Inferior parietal cortex (tissue), 1 donor: ENCODE results near the gene RIC8B.

Experiments used
- DNase-seq: peaks from one replicate; pipeline ENCODE4 v3.0.0-alpha.2; 2016; ENCODE audit errors: extremely low spot score

RIC8B gene

DNA sequence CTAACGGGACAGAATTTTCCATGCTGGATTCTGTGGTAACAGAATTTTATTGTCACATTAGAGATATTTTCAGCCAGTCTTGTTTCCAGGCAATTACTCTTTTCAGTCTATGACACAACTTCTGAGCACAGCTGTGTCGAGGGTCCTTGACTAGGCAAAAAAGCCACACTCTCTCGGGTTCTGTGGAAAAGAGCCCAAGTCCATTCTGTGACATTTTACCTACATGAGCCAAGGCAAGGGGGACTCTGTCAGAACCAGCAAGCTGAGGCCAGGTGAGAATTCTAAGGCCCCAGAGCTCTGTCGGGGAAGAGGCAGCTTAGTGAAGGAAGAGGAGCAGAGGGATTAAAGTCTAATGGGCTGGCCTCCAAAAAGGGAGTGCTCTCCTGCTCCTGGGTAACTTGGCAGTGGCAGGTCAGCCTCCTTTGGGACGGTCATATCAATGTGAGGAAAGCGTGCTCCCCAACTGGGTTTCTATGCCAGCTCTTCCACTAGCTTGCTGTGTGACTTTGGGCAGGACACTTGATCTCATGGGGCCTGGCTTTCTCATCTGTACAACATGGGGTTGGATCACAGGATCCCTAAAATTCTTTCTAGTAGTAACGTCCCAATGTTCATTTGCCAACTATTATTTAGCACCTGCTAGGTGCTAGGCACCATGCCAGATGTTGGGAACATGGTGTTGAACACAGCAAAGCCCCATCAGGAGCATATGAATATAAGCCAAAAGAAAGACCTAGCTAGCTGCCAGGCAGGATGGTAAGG, 16.0 kb upstream of the RIC8B start:
- no peak for DNase-seq

DNA sequence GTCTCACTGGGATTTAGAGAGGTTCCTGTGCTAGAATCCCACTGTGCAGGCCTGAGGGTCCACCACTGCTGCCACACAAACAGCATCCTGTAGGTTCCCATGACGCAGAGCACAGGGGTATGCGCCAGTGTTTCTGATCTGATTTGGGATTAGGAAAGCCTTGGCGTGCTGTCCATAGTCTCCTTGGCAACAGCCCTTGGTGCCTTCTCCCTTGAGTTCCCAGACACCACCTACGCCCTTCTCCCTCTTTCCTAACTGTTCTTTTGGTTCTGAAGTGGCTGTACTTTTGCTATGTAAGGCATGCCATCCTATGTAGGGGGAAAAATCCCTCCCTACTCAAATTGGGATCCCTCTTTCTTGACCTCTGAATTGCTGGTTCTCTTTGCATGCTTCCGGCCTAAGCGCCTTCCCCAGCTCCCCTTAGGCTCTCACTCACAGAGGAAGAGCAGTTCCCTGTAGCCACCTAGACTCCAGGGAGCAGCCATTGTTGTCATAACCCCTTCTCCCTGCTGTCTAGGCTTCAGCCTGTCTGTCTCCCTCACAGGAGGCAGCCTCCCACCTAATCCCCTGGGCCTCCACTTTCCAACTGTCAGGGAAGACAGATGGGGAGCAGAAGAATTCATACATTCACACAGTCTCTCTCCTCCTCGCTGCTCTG, 14.8 kb upstream of the RIC8B start:
- DNase-seq: peak; percentile 50

DNA sequence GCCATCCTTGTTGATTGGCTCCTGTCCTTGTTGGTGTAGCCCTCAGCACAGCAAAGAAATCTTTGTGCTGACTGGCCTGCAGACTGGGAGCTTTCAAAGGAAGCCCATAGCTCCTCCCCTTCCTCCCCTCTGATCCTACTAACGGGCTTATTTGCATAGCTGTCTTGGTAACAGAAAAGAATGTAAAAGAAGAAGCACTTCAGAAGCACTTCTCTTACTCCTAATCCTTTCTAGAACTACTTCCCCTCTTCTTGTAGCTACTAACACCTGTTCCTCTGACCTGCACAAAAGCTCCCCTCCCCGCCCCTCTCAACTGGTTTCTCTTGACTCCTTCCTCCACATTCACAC, 14.3 kb upstream of the RIC8B start:
- DNase-seq: peak; percentile 35

DNA sequence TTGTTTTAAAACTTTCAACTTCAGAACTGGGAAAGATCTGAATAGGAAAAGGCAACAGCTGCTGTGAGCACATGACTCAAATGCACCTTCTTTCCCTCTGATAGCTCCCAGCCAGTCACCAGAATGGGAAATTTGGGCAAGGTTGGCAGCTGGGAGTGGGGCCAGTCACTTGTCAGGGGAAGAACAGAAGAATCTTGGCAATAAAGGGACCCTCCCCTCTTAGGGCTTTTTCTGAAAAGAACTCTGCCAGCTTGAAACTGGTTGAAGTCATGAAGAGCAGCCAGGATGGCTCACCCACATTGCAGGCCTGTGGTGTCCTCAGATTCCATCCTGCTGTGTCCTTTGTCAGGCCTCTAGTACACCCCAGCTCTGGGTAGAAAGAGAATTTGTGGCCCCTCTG, 10.3 kb upstream of the RIC8B start:
- no peak for DNase-seq

DNA sequence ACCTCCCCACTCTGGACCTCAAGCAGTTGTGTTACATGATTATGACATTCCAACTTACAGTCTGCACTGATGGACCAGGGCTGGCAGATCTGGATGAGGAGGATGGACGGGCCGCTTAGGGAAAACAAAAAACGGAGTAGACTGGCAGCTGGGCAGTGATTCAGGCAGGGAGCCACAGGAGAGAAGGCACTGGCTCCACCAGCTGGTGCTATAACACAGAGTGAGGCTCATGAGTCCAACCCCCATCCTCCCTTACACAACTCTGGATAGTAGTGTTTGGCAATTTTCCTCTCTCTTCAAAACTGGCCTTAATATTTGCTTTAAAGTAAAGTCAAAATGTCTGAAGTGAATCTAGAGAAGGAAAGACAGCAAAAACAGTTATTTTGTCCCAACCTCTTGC, 9.7 kb upstream of the RIC8B start:
- DNase-seq: no peak

DNA sequence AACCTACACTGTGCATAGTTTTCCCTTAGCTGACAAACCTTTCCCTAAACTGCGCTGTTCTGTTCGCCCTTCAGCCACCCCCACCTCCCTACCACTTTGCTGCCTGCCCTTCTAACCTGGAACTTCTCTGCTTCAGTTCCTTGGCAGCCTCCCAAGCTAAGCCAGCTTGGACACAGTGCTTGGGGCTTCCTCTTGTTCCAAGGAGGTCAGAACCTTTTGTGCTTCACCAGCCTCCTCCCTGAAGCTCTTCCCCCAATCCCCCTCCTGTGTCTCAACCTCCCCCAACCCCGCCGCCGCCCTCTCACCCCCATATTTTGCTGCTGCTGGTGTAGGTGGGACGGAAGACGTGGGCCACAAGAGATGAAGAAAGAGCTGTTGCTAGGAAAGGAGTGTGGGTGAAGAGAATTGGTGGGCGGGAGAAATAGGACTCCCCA, 8.1 kb upstream of the RIC8B start:
- no peak for DNase-seq

DNA sequence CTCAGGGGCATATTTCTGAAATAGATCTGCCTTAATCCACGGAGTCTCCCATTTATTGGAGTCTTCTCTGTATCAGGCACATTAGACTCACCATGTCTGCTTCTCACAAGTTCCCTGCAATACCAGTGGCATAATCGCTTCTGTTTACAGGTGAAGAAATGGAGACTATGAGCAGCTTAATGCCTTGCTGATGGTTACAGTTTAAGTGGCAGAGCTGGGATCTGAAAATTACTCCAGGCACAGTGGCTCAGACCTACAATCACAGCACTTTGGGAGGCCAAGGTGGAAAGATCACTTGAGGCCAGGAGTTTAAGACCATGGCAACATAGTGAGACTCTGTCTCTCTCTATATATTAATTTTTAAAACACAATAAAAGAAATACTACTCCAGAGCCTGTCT, 7.3 kb upstream of the RIC8B start:
- no peak for DNase-seq

DNA sequence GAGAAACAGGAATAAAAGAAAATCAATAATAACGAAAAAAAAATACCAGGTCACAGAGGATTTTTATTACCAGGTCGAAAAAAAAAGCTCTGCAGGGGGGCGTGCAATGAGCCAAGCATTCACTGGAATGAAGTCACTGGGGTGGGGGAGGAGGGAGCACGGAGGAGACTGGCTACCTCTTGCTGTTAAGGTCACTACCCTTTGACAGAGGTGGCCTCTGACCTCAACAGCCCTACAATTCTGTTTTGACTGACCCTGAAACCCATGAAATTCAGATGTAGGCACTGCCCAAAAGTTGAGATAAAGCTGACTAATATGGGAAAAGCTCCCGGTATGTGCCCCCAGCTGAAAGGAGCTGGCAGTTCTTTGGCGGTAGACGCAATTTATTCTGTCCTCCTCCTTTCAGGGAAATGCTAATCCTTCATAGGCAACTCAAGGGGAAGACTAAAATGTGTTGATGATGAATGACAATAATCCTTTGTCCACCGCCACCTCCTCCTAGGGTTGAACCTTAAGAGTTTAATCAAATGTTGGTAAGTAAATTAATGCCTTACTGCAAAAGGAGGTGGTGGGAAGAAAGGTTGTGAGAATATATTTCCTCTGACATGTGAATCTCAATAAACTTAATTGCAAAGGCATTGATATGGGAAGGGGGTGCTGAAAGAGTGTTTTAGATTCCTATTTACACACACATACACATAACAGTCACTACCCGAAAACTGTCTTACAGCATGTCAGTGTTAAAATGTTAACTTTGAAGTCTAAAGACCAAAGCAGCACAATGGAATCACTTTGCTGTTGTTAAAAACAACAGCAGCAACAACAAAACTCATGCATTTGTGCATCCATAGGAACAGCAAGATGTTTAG, 6.3 kb upstream of the RIC8B start:
- DNase-seq: no peak

DNA sequence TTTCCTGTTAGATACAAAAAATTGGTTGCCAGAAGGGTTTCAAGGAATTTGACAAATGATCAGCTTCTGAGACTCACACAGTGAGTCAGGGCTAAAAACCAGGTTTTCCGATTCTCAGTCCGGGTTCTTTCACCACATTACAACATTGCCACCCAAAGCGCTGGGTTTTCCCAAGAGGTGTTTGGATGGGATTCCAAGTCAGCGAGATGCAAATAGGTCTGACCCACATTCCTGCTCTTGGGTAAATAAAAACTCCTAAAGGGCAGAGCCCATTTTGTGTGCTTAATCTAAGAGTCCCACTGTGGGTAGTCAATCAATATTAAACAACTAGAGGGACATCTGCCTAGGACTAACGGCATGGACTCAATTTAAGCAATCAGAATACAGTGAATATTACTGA, 5.4 kb upstream of the RIC8B start:
- DNase-seq: no peak

DNA sequence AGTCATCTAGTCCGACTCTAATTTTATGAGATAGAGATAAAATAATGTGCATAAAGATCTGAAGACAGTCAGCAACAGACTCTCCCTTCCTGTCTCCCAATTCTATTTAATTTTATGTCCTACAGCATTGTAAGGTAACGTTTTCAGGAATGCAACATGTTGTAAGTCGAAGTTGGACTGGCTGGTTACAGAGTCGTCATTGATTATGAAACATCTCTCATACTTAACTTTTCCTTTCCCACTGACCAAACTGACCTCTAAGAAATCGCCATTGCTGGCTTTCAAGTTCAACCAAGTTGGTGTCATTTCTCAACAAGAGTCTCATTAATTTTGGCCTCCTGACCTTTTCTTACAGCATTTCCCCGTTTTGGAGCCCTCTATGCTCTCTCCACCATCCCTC, 4.9 kb upstream of the RIC8B start:
- no peak for DNase-seq

DNA sequence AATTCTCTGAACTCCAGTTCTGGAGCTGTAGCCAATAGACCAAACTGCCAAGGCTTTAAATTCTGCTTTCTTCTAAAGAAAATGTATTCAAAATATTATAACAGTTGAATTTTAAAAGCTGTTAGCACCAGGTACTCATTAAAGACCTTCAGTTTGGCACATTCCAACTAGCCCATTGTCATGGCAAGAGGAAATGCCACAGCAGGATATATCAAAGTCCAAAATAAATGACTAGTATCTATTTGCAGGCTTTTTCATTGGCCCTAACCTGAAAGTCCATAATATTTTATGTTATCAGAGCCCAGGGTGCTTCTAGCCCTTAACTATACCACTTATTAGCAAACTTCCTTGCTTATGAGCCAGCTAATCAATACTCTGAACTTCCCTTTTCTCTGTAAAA, 3.1 kb upstream of the RIC8B start:
- no peak for DNase-seq

DNA sequence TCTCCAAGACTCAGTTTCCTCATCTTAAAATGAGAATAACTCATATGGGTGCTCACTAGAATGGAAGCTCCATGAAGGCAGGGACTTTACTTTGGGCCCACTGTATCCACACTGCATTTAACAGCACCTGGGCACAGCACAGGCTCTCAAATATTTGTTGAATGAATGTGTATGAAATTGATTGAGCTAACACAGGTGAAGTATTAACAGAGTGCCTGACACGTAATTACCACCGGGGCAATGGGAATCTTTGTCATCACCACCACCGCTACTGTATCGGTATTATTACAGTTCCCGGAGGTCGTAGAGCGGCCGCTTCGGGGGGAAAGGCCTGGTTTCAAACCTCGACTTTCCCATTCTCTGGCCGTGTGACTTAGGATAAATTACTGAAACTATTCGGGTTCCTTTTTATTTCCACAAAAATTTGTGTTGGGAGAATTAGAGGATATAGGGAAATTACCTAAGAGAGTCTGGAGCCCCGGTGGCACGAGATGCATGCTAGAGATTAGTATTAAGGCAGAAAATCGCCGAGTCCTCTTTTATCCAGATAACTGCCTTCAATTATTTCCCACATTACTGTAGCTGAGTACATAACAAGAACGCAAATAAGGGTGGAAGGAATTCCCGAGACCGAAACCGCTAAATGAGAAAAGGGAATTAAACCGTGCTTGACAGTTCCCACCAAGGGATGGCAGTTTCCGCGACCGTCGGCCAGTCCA, 1.0 kb upstream of the RIC8B start:
- no peak for DNase-seq

DNA sequence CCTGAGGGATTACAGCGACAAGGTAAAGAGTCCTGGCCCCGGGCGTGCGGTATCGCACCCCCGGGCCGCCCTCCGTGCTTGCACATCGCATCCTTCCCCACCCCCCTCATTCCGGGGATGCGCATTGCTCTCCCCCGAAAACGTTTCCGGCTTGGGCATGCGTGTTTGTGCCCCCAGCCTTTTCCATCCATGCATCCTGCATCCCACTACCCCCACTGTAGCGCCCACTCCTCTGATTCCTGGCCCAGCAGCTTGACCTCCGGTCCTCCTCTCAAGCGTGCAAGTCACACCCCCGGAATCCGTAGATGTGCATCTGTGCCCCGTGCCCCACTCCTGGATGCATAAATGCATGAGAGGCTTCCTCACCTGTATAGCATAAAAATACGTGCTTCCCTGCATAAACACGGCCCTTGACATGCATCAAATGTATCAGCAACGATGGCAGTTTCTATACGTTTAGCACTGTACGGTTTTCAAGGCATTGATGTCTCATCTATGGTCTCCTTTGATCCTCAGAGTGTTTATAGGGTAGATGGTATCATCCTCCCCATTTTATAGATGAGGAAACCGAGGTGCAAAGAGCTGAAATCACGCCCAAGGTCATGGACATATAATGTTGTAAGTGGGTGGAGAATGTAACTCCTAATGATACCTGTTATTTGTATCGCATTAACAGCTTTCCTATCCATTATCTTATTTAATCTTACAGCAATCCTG, 484 bp downstream of the RIC8B start:
- DNase-seq: no peak

DNA sequence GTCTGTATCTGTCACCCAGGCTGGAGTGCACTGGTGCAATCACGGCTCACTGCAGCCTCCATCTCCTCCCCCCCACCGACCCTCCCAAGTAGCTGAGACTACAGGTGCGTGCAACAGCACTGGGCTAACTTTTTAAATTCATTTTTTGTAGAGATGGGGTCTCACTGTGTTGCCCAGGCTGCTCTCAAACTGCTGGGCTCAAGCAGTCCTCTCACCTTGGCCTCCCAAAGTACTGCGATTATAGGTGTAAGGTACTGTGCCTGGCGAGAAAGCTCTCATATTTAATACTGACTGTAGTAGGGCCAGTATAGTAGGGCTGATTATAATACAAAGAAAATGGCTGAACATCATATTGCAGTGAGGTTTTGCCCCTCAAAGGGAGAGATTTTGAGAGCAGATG, 2.4 kb downstream of the RIC8B start:
- DNase-seq: no peak

DNA sequence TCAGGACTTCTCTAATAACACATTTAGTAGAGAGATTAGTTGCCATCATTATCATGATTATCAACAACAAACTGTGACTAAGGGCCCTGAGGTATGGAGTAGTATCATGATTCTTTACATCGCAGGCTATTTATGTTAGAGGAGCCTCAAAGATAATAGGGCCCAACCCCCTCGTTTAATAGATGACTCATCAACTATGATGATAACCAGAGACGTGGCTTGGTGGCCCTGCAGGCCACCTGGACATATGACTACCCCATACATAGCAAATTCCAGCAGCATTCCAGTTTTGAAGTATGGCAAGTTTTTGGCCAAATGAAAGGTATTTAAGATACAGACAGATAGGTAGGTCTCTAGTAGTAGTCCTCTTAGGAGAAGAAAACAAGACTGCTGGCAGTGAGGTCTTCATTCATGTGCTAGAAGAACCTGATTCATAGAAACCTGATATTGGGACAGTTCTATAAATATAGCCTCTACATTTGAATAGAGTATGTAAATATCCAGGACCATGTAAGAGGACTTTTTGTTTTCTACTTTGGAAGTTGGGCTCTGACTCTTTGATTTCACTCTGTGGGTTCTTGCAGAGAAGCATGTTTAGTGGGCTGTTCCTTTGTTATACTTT, 5.6 kb downstream of the RIC8B start:
- DNase-seq: no peak

DNA sequence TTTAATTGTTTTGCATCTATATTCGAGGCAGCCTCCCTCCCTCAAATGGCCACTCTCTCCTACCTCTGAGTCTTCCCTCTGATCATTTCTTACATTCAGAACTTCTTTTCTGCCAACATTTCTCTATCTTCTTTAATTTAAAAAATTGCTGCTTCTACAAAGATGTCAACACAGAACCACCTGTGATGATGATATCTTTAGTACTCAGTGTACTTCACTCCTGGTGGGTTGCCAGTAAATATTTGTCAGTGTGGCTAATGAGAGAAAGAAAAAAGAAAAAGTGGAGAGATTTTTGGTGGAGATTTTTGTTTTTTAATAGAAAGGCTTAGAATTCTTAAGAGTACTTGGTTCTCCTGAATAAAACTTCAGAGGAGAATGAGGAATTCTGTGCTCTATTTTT, 8.1 kb downstream of the RIC8B start:
- no peak for DNase-seq

DNA sequence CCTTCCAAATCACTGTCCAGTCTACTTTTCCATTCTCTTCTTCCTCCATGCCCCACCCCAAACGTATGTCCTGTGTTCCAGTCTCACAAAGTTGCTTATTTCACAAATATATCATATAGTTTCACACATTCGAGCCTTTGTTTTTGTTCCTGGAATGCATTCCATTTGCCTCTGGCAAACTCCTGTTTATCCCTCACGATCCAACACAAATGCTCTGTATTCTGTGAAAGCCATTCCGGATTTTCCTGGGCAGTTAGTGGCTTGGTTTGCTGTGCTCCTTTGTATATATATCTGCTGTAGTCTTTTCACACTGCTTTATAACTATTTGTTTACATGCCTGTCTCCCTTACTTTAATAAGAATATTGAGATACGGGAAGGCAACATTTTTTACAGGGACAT, 9.0 kb downstream of the RIC8B start:
- DNase-seq: no peak

DNA sequence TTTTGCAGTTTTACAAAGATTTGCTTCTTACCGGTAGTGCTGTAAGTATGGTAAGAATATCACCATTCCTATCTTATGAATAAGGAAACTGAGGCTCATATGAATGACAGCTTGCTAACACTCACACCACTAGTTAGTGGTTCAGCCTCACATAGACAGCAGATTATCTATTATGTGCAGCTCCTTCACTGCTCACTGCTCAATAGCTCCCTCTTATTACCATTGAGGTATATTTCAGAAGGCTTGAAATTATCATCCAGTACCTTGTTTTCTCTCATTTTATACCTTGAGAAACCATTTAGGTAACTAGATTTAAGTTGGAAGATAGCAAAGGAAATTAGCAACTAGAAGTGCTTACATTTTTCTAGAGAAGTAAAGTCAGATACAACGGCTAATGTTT, 15.5 kb downstream of the RIC8B start:
- no peak for DNase-seq

DNA sequence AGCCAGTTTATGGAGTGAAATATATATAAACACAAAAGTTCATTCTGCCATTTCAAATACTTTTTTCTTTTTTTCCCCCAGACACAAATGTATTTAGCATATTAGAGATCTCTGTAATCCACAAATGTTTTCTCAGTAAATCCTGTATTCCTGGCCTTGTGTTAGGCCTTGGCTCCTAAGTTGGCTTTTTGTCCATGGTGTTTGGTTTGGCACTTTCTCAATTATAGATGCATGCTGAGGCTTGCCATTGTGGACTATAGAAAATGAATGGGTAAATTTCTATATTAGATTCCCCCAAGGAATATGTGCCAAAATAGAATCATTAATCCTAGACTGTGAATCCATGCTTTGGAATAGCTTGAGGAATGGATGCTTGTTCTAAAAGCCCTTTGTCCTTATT, 17.0 kb downstream of the RIC8B start:
- no peak for DNase-seq

DNA sequence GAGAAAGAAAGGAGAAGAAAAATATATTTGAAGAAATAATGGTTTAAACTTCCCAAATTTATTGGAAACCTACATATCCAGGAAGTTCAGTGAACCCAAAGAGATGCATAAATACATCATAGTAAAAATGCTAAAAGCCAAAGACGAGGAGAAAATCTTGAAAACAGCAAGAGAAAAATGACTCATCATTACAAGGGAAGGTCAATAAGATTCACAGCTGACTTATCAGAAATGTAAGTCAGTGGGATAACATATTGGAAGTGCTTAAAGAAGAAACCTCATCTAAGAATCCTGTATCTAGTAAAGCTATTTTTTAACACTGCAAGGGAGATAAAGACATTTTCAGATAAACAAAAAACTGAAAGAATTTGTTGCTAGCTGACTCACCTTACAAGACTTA, 19.9 kb downstream of the RIC8B start:
- no peak for DNase-seq

DNA sequence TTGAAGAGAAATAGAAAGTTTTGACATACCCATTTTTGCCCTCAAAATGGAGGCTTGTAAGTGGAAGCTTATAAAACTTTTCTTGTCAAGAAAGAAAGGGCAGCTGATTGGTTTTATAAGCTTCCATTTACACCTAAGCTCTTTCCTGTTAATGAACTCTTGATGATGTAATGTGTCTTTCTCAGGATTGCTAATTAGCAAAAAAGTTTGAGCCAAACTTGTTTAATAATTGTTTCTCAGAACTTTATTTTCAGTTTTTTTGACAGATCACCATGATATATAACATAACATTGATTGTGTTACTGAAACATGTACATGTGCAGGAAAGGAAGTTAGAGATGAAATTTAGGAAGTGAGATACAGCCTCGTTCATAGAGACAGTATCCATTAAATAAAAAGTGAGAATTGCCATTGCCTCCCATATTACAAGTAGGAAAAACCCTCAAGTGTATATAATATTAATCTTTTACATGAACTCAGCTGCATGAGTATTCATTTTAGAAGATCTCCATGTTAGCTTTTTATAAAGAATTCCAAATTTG, 26.8 kb downstream of the RIC8B start:
- no peak for DNase-seq
